Heart left ventricle (tissue), 16 donors: Measurements from ENCODE around the gene KRT85. TPM values are rescaled to one million over a fixed set of nuclear protein-coding genes. Genes with fewer than 3 reads are reported as not detected.

Experiments
- ATAC-seq, 4 donors: fragments of 200-7000 bp; cut with Tn5 transposase; one replicate each; pipeline ENCODE4 v1.9.1; 2020 to 2022; ENCODE audit warnings: moderate library complexity in 4 of 4, mild to moderate bottlenecking in 3 of 4, moderate number of reproducible peaks in 1 of 4
- DNase-seq, 5 donors: peaks; one replicate each; pipeline ENCODE4 v3.0.0-alpha.2; 2020
- H3K27ac ChIP-seq, 12 donors: fragments of 200-600 bp; sonication (generic) in 4 of 12; one replicate each; pipeline versions ENCODE4 v1.5.0 to v1.8.0; 2016 to 2022; ENCODE audit warnings: mild to moderate bottlenecking in 2 of 12
- H3K27me3 ChIP-seq, 9 donors: fragments of 200-600 bp; sonication (generic) in 2 of 9; one replicate each; pipeline versions ENCODE4 v1.5.1 to v1.8.0; 2016 to 2022; ENCODE audit warnings: mild to moderate bottlenecking in 3 of 9
- H3K36me3 ChIP-seq, 9 donors: fragments of 200-600 bp; sonication (generic) in 2 of 9; one replicate each; pipeline versions ENCODE4 v1.5.0 to v1.8.0; 2018 to 2022; ENCODE audit warnings: mild to moderate bottlenecking in 2 of 9
- H3K4me1 ChIP-seq, 12 donors: fragments of 200-600 bp; sonication (generic) in 4 of 12; one replicate each; pipeline versions ENCODE4 v1.5.0 to v1.8.0; 2016 to 2022; ENCODE audit warnings: mild to moderate bottlenecking in 3 of 12
- H3K4me3 ChIP-seq, 12 donors: fragments of 200-600 bp; sonication (generic) in 4 of 12; one replicate each; pipeline versions ENCODE4 v1.5.0 to v1.8.0; 2017 to 2022; ENCODE audit warnings: mild to moderate bottlenecking in 9 of 12, moderate library complexity in 4 of 12
- H3K9me3 ChIP-seq, 12 donors: fragments of 200-600 bp; sonication (generic) in 4 of 12; one replicate each; pipeline versions ENCODE4 v1.5.0 to v1.8.0; 2016 to 2022; ENCODE audit warnings: mild to moderate bottlenecking in 1 of 12
- CTCF ChIP-seq, 12 donors: fragments of 200-600 bp; sonication (generic) in 4 of 12; IDR thresholded peaks; one replicate each; pipeline versions ENCODE4 v1.5.0 to v1.8.0; 2018 to 2022; ENCODE audit warnings: antibody characterized with exemption in 12 of 12, mild to moderate bottlenecking in 5 of 12
- POLR2A ChIP-seq, 2 donors: fragments of 450-650 bp; IDR thresholded peaks; one replicate each; pipeline ENCODE4 v1.6.1; 2017; ENCODE audit warnings: antibody characterized with exemption in 2 of 2, mild to moderate bottlenecking in 2 of 2, moderate library complexity in 2 of 2
- WGBS, 4 donors: extraction: QIAGEN DNeasy Blood & Tissue Kit in 2 of 4; methylation state at CpG; one replicate each; pipeline versions ENCODE4 v1.1.5 to v1.1.7; 2013 to 2018; 5-methylcytosine and 5-hydroxymethylcytosine counted together
- intact Hi-C, 10 donors: fragments of 100-400 bp; cut with DNase I; formaldehyde crosslinking; loops; one replicate each; pipeline versions ENCODE4 v1.11.1 to v1.14.2; 2022
- polyA plus RNA-seq, 2 donors: library from polyadenylated mRNA; stranded (reverse); fragments of 200-250 nt; gene quantifications; one replicate each; pipeline ENCODE4 v1.2.3, GENCODE V29; 2013
- total RNA-seq, 9 donors: library from RNA; depleted of rRNA in 2 of 9; stranded (reverse); fragments of >200 nt in 2 of 9; fragmentation: NEBNext Ultra II Directional in 3 of 9; extraction: Animal tissue kit (Norgen Biotek cat#: 25700) in 3 of 9; gene quantifications; one replicate each; pipeline versions ENCODE4 v1.1.0 to v1.2.4, GENCODE V29; 2016 to 2023
- donor health status: ischemic (EF 13 %, LVEDD 7.1; RV severe dilation, severe dysfunction).
- donor health status: healthy with polysubstance abuse.
- donor health status: DM: no; HTN: yes; CAD: no.
- donor health status: DM: no; HTN: no; CAD: no.
- donor health status: ischemic (EF 25% LVEDD 6.9; RV normal size, moderate dysfunction).
- donor health status: ischemic (EF 25% LVEDD 5.7; RV mildly dilated, moderate dysfunction).
- donor health status: healthy.
- donor health status: DM: yes; HTN: yes; CAD: no.
- donor health status: ischemic (EF 35%, LVEDD 5.7; RV mildly dilated, moderate dysfunction).
- donor health status: nonischemic (EF 11% LVEDD 7.7; RV severe dilation, severe dysfunction).
- donor health status: DM: yes; HTN: yes; CAD: no.
- donor health status: PGD.
- donor health status: ischemic (EF 29% LVEDD 5.4; RV normal size, mild dysfunction).
- donor health status: nonischemic (EF 23%, LVEDD 6.1; RV moderate dilation, normal function).

The KRT85 gene
- total and polyA plus RNA-seq, 11 donors = not detected

- H3K36me3 ChIP-seq = no peaks in the 10 kb centered on the region
- H3K4me3 ChIP-seq = no peak overlapping the region
- intact Hi-C loops = no loop called here
- ATAC-seq (no peak), DNase-seq (no peak)
- H3K27ac ChIP-seq = no peak overlapping the region
- H3K4me1 ChIP-seq = no peaks in the 10 kb centered on the region
- peaks cover 0 to 6% (median 0%) of the 10 kb centered on the region in 9 donors for H3K27me3 ChIP-seq
- no peak for TF ChIP-seq POLR2A (IDR thresholded peaks at IDR 0.05)
- no peak for TF ChIP-seq CTCF (IDR thresholded peaks at IDR 0.05)
- WGBS, 4 donors = 71 to 97% (median 82%) methylated on average over 4 to 5 of the region's 5 CpGs
- H3K9me3 ChIP-seq = no peaks in the 10 kb centered on the region
Observed at GRCh38 chr12:52407918-52408317, 40.6 kb upstream of the KRT85 start.

GRCh38 chr12:52405922-52406385 is 38.7 kb upstream of the KRT85 start, which contains the start of gene KRT82:
TSS of gene KRT82 (minus strand) at chr12:52406335. CDS start at chr12:52406277, 58 bp downstream.
- Histone ChIP-seq H3K27me3 (peaks cover 0 to 6% (median 0%) of the 10 kb centered on the region in 9 donors), H3K9me3 (no peaks in the 10 kb centered on the region), H3K4me1 (no peaks in the 10 kb centered on the region), H3K4me3 (no peak within 1 kb of the TSS), H3K27ac (no peak within 1 kb of the TSS), H3K36me3 (no peaks in the 10 kb centered on the region)
- 88 to 92% (median 90%) methylated on average over 8 to 14 of the region's 14 CpGs for WGBS, 4 donors
- TF ChIP-seq POLR2A (IDR thresholded peaks at IDR 0.05) (no peak), CTCF (IDR thresholded peaks at IDR 0.05) (no peak)
- intact Hi-C loops = no loop called here
- ATAC-seq (peak in 1 of 4 donors; percentile 21), DNase-seq (no peak)

- intact Hi-C loops = no loop called here
- WGBS, 4 donors = 89 to 100% (median 94%) methylated on average over 2 to 3 of the region's 3 CpGs
- TF ChIP-seq POLR2A (IDR thresholded peaks at IDR 0.05) (no peak), CTCF (IDR thresholded peaks at IDR 0.05) (no peak)
Observed at GRCh38 chr12:52404951-52405350, 37.7 kb upstream of the KRT85 start.

DNA sequence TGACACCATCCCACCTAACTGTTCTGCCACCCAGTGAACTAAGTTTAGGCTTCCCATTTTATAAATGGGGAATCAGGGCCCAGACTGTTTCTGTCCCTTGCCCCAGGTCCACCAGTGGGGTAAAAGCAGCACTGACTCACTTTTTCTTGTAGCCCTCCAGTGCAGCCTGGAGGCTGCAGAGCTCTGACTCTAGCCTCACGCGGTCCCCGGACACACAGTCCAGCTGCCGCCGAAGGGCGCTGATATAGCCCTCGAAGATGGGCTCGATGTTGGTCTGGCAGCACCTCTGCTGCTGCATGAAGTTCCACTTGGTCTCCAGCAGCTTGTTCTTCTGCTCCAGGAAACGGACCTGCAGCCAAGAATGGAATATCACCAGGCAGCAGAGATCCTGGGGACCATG is 36.3 kb upstream of the KRT85 start:
- Histone ChIP-seq H3K4me3 (no peak overlapping the region), H3K4me1 (no peaks in the 10 kb centered on the region), H3K27me3 (peaks cover 0 to 11% (median 0%) of the 10 kb centered on the region in 9 donors), H3K9me3 (no peaks in the 10 kb centered on the region), H3K27ac (no peak overlapping the region), H3K36me3 (no peaks in the 10 kb centered on the region)
- ATAC-seq = no peak
- 81 to 90% (median 89%) methylated on average over 5 to 9 of the region's 9 CpGs for WGBS, 4 donors
- intact Hi-C loops = no loop called here
- no peak for TF ChIP-seq CTCF (IDR thresholded peaks at IDR 0.05)
- TF ChIP-seq POLR2A (IDR thresholded peaks at IDR 0.05) = no peak
- no peak for DNase-seq

More at GRCh38 chr12:52404951-52405350, 37.7 kb upstream of the KRT85 start:
- H3K4me1 ChIP-seq = no peaks in the 10 kb centered on the region
- H3K27me3 ChIP-seq = peaks cover 0 to 6% (median 0%) of the 10 kb centered on the region in 9 donors
- no peak overlapping the region for H3K4me3 ChIP-seq
- no peak overlapping the region for H3K27ac ChIP-seq
- no peaks in the 10 kb centered on the region for H3K9me3 ChIP-seq
- ATAC-seq (no peak), DNase-seq (no peak)
- H3K36me3 ChIP-seq = no peaks in the 10 kb centered on the region
